ENCODE measurements around the gene NR3C1. TPM values are rescaled to one million over a fixed set of nuclear protein-coding genes. Genes with fewer than 3 reads are reported as not detected.

Gene NR3C1
- total and polyA plus RNA-seq, 2 of the 4 experiments (the other 2 are of a cell fraction): 13.7 to 77.4 TPM

DNA sequence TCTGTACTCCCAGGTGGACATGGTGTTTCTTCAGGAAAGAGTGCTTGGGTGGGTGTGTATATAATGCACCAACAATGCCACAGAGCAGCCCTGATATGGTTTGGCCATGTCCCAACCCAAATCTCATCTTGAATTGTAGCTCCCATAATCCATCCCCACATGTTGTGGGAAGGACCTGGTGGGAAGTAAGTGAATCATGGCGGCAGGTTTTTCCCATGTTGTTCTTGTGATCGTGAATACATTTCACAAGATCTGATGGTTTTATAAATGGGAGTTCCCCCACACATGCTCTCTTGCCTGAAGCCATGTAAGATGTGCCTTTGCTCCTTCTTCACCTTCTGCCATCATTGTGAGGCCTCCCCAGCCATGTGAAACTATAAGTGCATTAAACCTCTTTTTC is 158.5 kb downstream of the NR3C1 start:
- peak overlapping the region; percentile 53 for H2BK15ac ChIP-seq (ENCODE audit: low read depth, low read length)
- H3K9ac ChIP-seq (ENCODE audit: low read depth, low read length): no peak overlapping the region
- peak overlapping the region; percentile 78; the same call in 1 of the 2 replicates for H3K27ac ChIP-seq (ENCODE audit: insufficient read depth, low read length)
- H3K18ac ChIP-seq (ENCODE audit: low read depth, low read length): peak overlapping the region; percentile 65
- H3K27me3 ChIP-seq (ENCODE audit: control insufficient read depth, insufficient read depth, low read length): no peaks in the 10 kb centered on the region
- peak overlapping the region; percentile 5 for H3K23ac ChIP-seq (ENCODE audit: low read depth, low read length)
- H3K9me3 ChIP-seq (ENCODE audit: control insufficient read depth, insufficient read depth, low read length): no peaks in the 10 kb centered on the region
- H3K4me3 ChIP-seq (ENCODE audit: insufficient read depth, low read depth, low read length): no peak overlapping the region
- H4K91ac ChIP-seq (ENCODE audit: insufficient read depth, low read depth, low read length): peak overlapping the region; percentile 94
- H4K20me1 ChIP-seq (ENCODE audit: insufficient read depth, low read length): no peaks in the 10 kb centered on the region
- peak overlapping the region; percentile 17 for H2AK5ac ChIP-seq (ENCODE audit: low read depth, low read length)
- H3K4me1 ChIP-seq (ENCODE audit: control insufficient read depth, insufficient read depth, low read length): peaks cover 40% of the 10 kb centered on the region
- peak overlapping the region; percentile 0 for H2AK9ac ChIP-seq (replicated peaks; ENCODE audit: low read depth, low read length, poor library complexity)
- peak overlapping the region; percentile 81 for H2BK120ac ChIP-seq (ENCODE audit: low read depth, low read length)
- POLR2A ChIA-PET (ENCODE audit: unreplicated experiment): no interaction called here
- H2BK20ac ChIP-seq (ENCODE audit: low read depth, low read length): peak overlapping the region; percentile 56
- peak overlapping the region; percentile 57 for H4K5ac ChIP-seq (ENCODE audit: low read depth, low read length)
- no peak overlapping the region for H2AFZ ChIP-seq (replicated peaks; ENCODE audit: low read length, poor library complexity)
- DNase-seq: peak; percentile 40
- no peak overlapping the region for H3K4me2 ChIP-seq (ENCODE audit: low read depth, low read length)
- no peak for TF ChIP-seq NFE2L2 (IDR thresholded peaks at IDR 0.05; ENCODE audit: low read depth, low read length)
- TF ChIP-seq, protein P1, sequence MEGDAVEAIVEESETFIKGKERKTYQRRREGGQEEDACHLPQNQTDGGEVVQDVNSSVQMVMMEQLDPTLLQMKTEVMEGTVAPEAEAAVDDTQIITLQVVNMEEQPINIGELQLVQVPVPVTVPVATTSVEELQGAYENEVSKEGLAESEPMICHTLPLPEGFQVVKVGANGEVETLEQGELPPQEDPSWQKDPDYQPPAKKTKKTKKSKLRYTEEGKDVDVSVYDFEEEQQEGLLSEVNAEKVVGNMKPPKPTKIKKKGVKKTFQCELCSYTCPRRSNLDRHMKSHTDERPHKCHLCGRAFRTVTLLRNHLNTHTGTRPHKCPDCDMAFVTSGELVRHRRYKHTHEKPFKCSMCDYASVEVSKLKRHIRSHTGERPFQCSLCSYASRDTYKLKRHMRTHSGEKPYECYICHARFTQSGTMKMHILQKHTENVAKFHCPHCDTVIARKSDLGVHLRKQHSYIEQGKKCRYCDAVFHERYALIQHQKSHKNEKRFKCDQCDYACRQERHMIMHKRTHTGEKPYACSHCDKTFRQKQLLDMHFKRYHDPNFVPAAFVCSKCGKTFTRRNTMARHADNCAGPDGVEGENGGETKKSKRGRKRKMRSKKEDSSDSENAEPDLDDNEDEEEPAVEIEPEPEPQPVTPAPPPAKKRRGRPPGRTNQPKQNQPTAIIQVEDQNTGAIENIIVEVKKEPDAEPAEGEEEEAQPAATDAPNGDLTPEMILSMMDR (conservative IDR thresholded peaks at IDR 0.05; ENCODE audit: low read depth, low read length): no peak
- TF ChIP-seq MAFK (IDR thresholded peaks at IDR 0.05; ENCODE audit: low read depth, low read length): no peak
- TF ChIP-seq POLR2A (IDR thresholded peaks at IDR 0.05; ENCODE audit: low read depth, low read length): no peak
- no peak for TF ChIP-seq FOS (IDR thresholded peaks at IDR 0.05; ENCODE audit: low read depth, low read length)
- TF ChIP-seq SMC3 (IDR thresholded peaks at IDR 0.05; ENCODE audit: low read depth, low read length): no peak
- no peak for TF ChIP-seq MXI1 (IDR thresholded peaks at IDR 0.05; ENCODE audit: borderline replicate concordance, low read depth, low read length)
- TF ChIP-seq, protein P2, sequence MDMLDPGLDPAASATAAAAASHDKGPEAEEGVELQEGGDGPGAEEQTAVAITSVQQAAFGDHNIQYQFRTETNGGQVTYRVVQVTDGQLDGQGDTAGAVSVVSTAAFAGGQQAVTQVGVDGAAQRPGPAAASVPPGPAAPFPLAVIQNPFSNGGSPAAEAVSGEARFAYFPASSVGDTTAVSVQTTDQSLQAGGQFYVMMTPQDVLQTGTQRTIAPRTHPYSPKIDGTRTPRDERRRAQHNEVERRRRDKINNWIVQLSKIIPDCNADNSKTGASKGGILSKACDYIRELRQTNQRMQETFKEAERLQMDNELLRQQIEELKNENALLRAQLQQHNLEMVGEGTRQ (IDR thresholded peaks at IDR 0.05; ENCODE audit: low read depth, low read length): no peak
- TF ChIP-seq MAZ (IDR thresholded peaks at IDR 0.05; ENCODE audit: borderline replicate concordance, low read depth, low read length): no peak
- no peak for TF ChIP-seq RCOR1 (IDR thresholded peaks at IDR 0.05; ENCODE audit: insufficient replicate concordance, low read length)
- no peak for TF ChIP-seq CHD1 (IDR thresholded peaks at IDR 0.05; ENCODE audit: low read depth, low read length)
- TF ChIP-seq BHLHE40 (IDR thresholded peaks at IDR 0.05; ENCODE audit: low read depth, low read length): no peak
- TF ChIP-seq, protein P3, sequence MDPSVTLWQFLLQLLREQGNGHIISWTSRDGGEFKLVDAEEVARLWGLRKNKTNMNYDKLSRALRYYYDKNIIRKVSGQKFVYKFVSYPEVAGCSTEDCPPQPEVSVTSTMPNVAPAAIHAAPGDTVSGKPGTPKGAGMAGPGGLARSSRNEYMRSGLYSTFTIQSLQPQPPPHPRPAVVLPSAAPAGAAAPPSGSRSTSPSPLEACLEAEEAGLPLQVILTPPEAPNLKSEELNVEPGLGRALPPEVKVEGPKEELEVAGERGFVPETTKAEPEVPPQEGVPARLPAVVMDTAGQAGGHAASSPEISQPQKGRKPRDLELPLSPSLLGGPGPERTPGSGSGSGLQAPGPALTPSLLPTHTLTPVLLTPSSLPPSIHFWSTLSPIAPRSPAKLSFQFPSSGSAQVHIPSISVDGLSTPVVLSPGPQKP (IDR thresholded peaks at IDR 0.05; ENCODE audit: borderline replicate concordance, low read depth, low read length): no peak
- no peak for TF ChIP-seq RAD21 (IDR thresholded peaks at IDR 0.05; ENCODE audit: low read length)
- no peak for TF ChIP-seq CEBPB (IDR thresholded peaks at IDR 0.05; ENCODE audit: low read depth, low read length)
- no peak for TF ChIP-seq RFX5 (IDR thresholded peaks at IDR 0.05; ENCODE audit: low read depth, low read length)
- WGBS, 2 experiments (ENCODE audit: extremely low coverage in 2 of 2, insufficient read length in 1 of 2): no CpG with 5 or more reads among the region's 2 CpGs
- intact Hi-C loops (cut with micrococcal nuclease): loop anchor here (2.0 to 5.0 kb wide), 4 partner anchors 38 to 242 kb away; partner anchors contain the start of gene NR3C1
- CTCF ChIA-PET: no interaction called here
- peak overlapping the region; percentile 48 for H3K56ac ChIP-seq (ENCODE audit: extremely low read depth, insufficient read depth, low read length)
- dilution Hi-C loops (cut with HindIII; ENCODE audit: low sequenced_read_pairs, unreplicated experiment): no loop called here
- H4K8ac ChIP-seq (ENCODE audit: low read depth in 2 of 2, low read length in 2 of 2): peak overlapping the region; percentile 36 to 78
- in situ Hi-C loops (cut with MboI; ENCODE audit: low sequenced_read_pairs): no loop called here
- ATAC-seq (ENCODE audit: low read depth): no peak
- H3K9me1 ChIP-seq (ENCODE audit: insufficient read depth, low read length): peaks cover 31% of the 10 kb centered on the region
- H3K4ac ChIP-seq (ENCODE audit: low read depth, low read length): peak overlapping the region; percentile 80
- BruUV-seq (replicated peaks): no TSS peak
- H3K79me1 ChIP-seq (ENCODE audit: low read depth in 1 of 2, low read length in 2 of 2): peaks cover 0 to 11% of the 10 kb centered on the region in 2 experiments; a peak in 2 of 4 replicates
- H3K36me3 ChIP-seq (ENCODE audit: control insufficient read depth, insufficient read depth, low read length): no peaks in the 10 kb centered on the region
- peak overlapping the region; percentile 21 for H3K14ac ChIP-seq (replicated peaks; ENCODE audit: low read depth, low read length)
- H2BK5ac ChIP-seq (ENCODE audit: low read depth, low read length, poor library complexity, severe bottlenecking): peak overlapping the region; percentile 61
